Stimulated activated CD4-positive, alpha-beta T cell treated with anti-CD3 and anti-CD28 coated beads, Interleukin-4, amount 100 ng/mL, for 4 hours (primary cell): Measurements from ENCODE around the gene DEFB129.
"Not testable (repeated sequence)": the region's sequence is repeated elsewhere in the genome, so short reads cannot be mapped to it uniquely, and the experiment has no call there.

Source experiments
- DNase-seq, 2 experiments: peaks; one replicate each; pipeline ENCODE4 v3.0.0-alpha.2; 2020

DEFB129 gene

GRCh38 chr20:253447-253846, 26.4 kb downstream of the DEFB129 start:
- not testable (repeated sequence) for DNase-seq

- no peak for DNase-seq
Measured at GRCh38 chr20:257419-257818, 30.4 kb downstream of the DEFB129 start, which contains the start of gene DEFB132. Gene DEFB132, plus strand, starts transcription at chr20:257724. Its CDS starts 55 bp downstream, at chr20:257779.

- no peak for DNase-seq
Measured at GRCh38 chr20:258269-258858, 31.3 kb downstream of the DEFB129 start.

- no peak for DNase-seq
Measured at GRCh38 chr20:258963-259362, 31.9 kb downstream of the DEFB129 start.

- no peak for DNase-seq
Measured at GRCh38 chr20:259981-260380, 32.9 kb downstream of the DEFB129 start.

- no peak for DNase-seq
Measured at GRCh38 chr20:263701-264100, 36.6 kb downstream of the DEFB129 start.

GRCh38 chr20:266596-267562, 39.8 kb downstream of the DEFB129 start:
- peak; percentile 80 to 90 for DNase-seq

GRCh38 chr20:270517-270916, 43.5 kb downstream of the DEFB129 start:
- no peak for DNase-seq

- no peak for DNase-seq
Measured at GRCh38 chr20:271069-271468, 44.0 kb downstream of the DEFB129 start.

- no peak for DNase-seq
Measured at GRCh38 chr20:271528-271927, 44.5 kb downstream of the DEFB129 start.

GRCh38 chr20:272718-273117, 45.7 kb downstream of the DEFB129 start:
- no peak for DNase-seq

GRCh38 chr20:273884-274283, 46.8 kb downstream of the DEFB129 start:
- no peak for DNase-seq

- no peak for DNase-seq
Measured at GRCh38 chr20:275791-276190, 48.7 kb downstream of the DEFB129 start.

GRCh38 chr20:276620-277495, 49.8 kb downstream of the DEFB129 start:
- DNase-seq: no peak

GRCh38 chr20:277496-277781, 50.4 kb downstream of the DEFB129 start:
- no peak for DNase-seq

GRCh38 chr20:278181-278580, 51.1 kb downstream of the DEFB129 start:
- no peak for DNase-seq

GRCh38 chr20:278607-279571, 51.8 kb downstream of the DEFB129 start:
- no peak for DNase-seq
